Hematopoietic multipotent progenitor cell treated with erythropoietin and hydrocortisone succinate and interleukin-3 and kit ligand, for 17 days (in vitro differentiated cells): ENCODE results near the gene NTRK2.

ENCODE experiments used
- DNase-seq: peaks from one replicate; pipeline ENCODE4 v3.0.0-alpha.2; 2015; ENCODE audit warnings: low spot score

NTRK2 gene

GRCh38 chr9:84818791-84819190 is 149.3 kb downstream of the NTRK2 start:
- no peak for DNase-seq

GRCh38 chr9:84819491-84819991 is 150.0 kb downstream of the NTRK2 start:
- no peak for DNase-seq

GRCh38 chr9:84821431-84821830 is 151.9 kb downstream of the NTRK2 start:
- no peak for DNase-seq

GRCh38 chr9:84822589-84823233 is 153.2 kb downstream of the NTRK2 start:
- DNase-seq = no peak

- no peak for DNase-seq
Observed at GRCh38 chr9:84823421-84824271, 154.1 kb downstream of the NTRK2 start.

GRCh38 chr9:84827216-84827765 is 157.8 kb downstream of the NTRK2 start:
- no peak for DNase-seq

GRCh38 chr9:84828046-84828445 is 158.5 kb downstream of the NTRK2 start:
- no peak for DNase-seq

GRCh38 chr9:84829471-84829870 is 159.9 kb downstream of the NTRK2 start:
- DNase-seq = no peak

- no peak for DNase-seq
Observed at GRCh38 chr9:84829997-84830696, 160.6 kb downstream of the NTRK2 start.

- DNase-seq = no peak
Observed at GRCh38 chr9:84831377-84831776, 161.8 kb downstream of the NTRK2 start.

GRCh38 chr9:84832453-84832852 is 162.9 kb downstream of the NTRK2 start:
- DNase-seq = no peak

- no peak for DNase-seq
Observed at GRCh38 chr9:84834426-84834825, 164.9 kb downstream of the NTRK2 start.

GRCh38 chr9:84835745-84836144 is 166.2 kb downstream of the NTRK2 start:
- DNase-seq = no peak

- no peak for DNase-seq
Observed at GRCh38 chr9:84838879-84839278, 169.3 kb downstream of the NTRK2 start.

- DNase-seq = no peak
Observed at GRCh38 chr9:84839541-84839940, 170.0 kb downstream of the NTRK2 start.

- DNase-seq = no peak
Observed at GRCh38 chr9:84841931-84842330, 172.4 kb downstream of the NTRK2 start.

- DNase-seq = no peak
Observed at GRCh38 chr9:84843175-84843824, 173.8 kb downstream of the NTRK2 start.

GRCh38 chr9:84845956-84846900 is 176.7 kb downstream of the NTRK2 start:
- DNase-seq = no peak

- DNase-seq = no peak
Observed at GRCh38 chr9:84846906-84847305, 177.4 kb downstream of the NTRK2 start.

- no peak for DNase-seq
Observed at GRCh38 chr9:84849049-84849448, 179.5 kb downstream of the NTRK2 start.
